Retinal pigment epithelial cell (primary cell): ENCODE measurements around the gene AIG1.
A peak's percentile ranks its signal among the peaks of the same experiment; 100 is the strongest.

ENCODE experiments used
- DNase-seq: peaks from one replicate; pipeline ENCODE4 v3.0.0-alpha.2; 2010; ENCODE audit warnings: low read depth
- H3K4me3 ChIP-seq: 2 replicates; pipeline ENCODE4 v1.5.1; 2011; ENCODE audit warnings: mild to moderate bottlenecking, low read length, control low read depth, moderate library complexity
- TF ChIP-seq, protein P1 (sequence below): conservative IDR thresholded peaks from 2 replicates; pipeline ENCODE4 v1.5.1; 2011; ENCODE audit warnings: low read depth, low read length, control low read depth, inconsistent platforms

AIG1 gene

DNA sequence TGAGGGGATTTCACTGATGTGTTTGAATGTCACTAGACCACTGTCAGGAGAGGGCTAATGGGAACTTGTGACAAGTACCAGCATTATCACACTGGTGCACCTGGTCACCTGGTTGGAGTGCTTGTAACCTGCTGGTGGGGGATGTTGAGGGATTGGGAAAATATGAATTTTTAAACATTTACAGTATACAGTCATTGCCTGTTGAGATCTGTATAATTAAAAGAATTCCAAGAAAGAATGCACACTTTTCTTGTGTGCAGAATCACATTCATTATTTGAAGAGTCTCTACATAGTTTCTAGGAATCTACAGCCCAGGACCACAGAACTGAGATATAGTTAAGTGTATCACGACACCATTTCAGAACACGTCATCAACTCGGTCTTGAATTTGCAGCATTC, 118.4 kb downstream of the AIG1 start:
- no peak overlapping the region for H3K4me3 ChIP-seq
- TF ChIP-seq, protein P1, sequence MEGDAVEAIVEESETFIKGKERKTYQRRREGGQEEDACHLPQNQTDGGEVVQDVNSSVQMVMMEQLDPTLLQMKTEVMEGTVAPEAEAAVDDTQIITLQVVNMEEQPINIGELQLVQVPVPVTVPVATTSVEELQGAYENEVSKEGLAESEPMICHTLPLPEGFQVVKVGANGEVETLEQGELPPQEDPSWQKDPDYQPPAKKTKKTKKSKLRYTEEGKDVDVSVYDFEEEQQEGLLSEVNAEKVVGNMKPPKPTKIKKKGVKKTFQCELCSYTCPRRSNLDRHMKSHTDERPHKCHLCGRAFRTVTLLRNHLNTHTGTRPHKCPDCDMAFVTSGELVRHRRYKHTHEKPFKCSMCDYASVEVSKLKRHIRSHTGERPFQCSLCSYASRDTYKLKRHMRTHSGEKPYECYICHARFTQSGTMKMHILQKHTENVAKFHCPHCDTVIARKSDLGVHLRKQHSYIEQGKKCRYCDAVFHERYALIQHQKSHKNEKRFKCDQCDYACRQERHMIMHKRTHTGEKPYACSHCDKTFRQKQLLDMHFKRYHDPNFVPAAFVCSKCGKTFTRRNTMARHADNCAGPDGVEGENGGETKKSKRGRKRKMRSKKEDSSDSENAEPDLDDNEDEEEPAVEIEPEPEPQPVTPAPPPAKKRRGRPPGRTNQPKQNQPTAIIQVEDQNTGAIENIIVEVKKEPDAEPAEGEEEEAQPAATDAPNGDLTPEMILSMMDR: no peak
- no peak for DNase-seq

DNA sequence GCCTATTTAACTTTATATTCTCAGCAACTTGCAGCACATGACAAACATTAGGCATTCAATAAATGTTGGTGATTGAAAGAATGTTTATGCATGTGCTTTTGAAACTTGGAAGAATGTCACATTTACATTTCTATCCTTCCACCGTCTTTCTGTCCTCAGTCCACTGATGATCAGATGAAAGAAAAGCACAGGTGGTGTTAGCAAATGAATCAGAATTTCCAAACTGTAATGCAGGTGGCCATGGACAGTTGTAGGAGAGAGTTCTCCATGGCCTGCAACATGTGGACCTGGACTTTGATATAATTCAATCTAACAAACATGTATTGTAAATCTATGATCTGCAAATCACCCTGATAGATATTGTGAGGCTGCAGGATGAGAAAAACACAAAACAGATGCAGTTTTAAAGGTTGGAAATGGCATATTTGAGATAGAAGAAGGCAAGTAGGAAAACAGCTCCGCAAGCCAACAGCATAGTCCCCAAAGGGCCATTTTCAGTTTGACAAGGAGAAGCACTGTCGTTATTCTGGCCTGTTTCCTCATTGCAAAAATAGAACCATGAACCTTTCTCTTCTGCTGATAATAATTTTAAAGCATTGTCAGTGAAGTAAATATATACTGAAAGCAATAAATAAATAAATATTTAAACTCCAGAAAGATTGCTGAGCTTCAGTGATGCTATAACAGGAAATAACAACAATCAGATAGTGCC, 119.4 kb downstream of the AIG1 start:
- TF ChIP-seq, protein P1: no peak

DNA sequence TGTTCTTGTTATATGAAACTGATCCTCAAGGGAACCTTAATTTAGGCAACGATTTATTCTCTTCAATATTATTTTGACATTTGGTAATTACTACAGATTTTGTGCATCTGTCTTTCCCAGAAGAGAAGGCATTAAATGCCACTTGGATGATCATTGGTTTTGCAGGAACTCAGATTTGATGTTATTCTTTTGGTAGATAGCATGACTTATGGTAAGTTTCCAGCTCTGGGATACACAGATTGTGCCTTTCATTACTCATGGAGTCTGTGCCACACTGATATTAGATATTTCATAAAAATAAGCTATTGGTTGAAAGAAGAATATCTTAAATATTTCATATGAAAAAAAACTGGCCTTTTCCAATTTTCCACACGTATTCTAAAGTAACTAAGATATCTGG, 120.1 kb downstream of the AIG1 start:
- no peak overlapping the region for H3K4me3 ChIP-seq
- no peak for DNase-seq
- TF ChIP-seq, protein P1: no peak

More for the DNA sequence above, 119.4 kb downstream of the AIG1 start:
- DNase-seq: no peak
- no peak overlapping the region for H3K4me3 ChIP-seq

DNA sequence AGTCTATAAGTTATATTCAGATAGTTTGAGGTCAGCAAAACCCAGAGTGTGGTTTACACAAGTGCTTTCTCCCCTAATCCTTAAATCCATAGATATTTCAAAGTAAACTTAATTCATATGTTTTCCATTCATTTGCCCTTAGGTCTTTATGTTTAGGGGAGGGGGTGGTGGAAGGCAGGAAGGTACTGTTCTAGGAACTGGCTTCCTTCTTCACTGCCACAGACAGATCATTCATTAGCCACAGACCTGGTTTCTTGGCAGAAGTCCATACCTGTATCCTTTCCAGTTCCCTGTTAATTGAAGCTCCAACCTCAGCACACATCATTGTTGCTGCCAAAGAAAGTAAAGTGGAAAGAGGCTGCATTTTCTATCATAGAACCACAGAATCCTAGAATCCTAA, 123.0 kb downstream of the AIG1 start:
- H3K4me3 ChIP-seq: no peak overlapping the region
- no peak for DNase-seq
- TF ChIP-seq, protein P1: no peak

DNA sequence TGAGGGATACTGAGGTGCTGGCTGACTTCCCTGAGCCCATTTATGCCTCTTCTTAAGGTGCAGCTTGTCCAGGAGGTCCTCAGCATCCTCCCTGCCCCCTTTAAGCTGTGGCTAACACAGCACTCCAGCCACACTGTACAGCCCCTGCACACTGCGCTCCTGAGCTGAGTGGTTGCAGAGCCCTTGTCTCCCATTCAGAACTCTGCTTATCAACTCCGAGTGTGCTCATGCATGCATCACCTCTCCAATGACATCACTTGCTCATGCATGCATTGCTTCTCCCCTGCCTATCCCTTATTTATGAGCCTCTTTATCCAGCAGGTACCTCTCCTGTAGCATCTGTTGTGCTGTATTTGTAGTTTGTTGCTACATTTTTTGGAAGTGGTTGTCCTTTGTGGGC, 124.6 kb downstream of the AIG1 start:
- no peak overlapping the region for H3K4me3 ChIP-seq
- no peak for DNase-seq
- TF ChIP-seq, protein P1: no peak

DNA sequence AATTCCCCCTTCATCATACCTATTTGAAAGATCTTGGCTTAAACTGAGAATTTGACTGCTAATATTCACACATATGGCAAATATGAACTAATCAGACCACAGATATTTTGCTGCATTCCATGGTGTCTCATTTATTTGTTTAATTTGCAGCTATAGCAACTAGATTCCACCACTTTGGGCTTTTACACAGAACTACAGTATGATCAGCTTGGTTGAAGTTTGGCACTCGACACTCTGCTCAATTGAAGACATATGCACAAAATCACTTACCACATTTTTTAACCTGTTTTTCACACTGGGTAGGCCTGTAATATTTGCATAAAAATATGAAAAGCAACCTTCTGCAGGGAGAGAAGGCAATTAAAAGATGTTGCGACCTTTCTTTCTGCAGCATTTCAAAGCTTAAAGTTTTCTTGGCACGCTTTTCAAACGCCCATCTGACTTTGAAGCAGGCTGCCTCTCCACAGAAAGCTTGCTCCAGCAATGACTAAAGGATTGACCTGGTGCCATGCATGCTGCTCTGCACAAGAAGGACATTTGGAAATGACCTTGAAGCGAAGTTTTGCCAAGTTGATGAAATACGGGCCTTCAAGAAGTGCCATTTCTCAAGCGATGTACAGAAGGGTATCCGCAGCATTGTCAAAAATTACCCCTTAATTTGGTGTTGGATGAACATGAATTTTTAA, 126.7 kb downstream of the AIG1 start:
- no peak overlapping the region for H3K4me3 ChIP-seq

DNA sequence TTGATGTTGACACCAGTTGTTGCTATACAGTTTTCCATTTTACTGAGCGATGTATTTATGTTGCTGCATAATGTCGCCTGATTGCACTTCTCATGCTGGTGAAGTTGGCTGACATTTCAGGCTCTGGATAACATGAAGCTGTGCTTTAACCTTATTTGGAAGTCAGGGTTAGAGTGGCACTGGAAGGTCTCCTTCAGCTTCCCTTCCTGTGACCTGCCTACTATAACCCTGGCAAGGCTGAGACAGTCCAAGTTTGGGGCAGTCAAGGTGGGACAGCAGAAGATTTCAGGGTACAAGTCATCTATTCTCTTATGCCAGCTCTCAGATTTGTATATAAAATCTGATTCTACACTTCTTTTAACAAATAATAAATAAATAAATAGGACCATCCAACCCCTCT, 127.6 kb downstream of the AIG1 start:
- TF ChIP-seq, protein P1: no peak
- H3K4me3 ChIP-seq: no peak overlapping the region
- no peak for DNase-seq

More for the DNA sequence above, 126.7 kb downstream of the AIG1 start:
- DNase-seq: peak; percentile 82
- TF ChIP-seq, protein P1: no peak
